Stimulated activated naive CD8-positive, alpha-beta T cell treated with anti-CD3 and anti-CD28 coated beads, Interleukin-15, Interleukin-2, amounts not matched to agents 100 U/mL and 50 U/mL, for 24 hours (primary cell): ENCODE data around the gene SRGAP2C.
"Not testable (repeated sequence)": the region's sequence is repeated elsewhere in the genome, so short reads cannot be mapped to it uniquely, and the experiment has no call there.

Source experiments
- ATAC-seq: fragments of 150-1000 bp; cut with Tn5 transposase; one replicate; pipeline ENCODE4 v1.10.0; 2021
- DNase-seq: peaks from one replicate; pipeline ENCODE4 v3.0.0; 2021

SRGAP2C gene

GRCh38 chr1:121184290-121185127 lies at the start of gene SRGAP2C, which contains the start of gene FAM72B:
Gene SRGAP2C (plus strand): TSS chr1:121184975. CDS start chr1:121187447, 2,472 bp downstream.
Gene FAM72B (minus strand): TSS chr1:121184340. CDS start chr1:121183489, 851 bp downstream.
- ATAC-seq (peak; percentile 90), DNase-seq (peak; percentile 82)

DNA sequence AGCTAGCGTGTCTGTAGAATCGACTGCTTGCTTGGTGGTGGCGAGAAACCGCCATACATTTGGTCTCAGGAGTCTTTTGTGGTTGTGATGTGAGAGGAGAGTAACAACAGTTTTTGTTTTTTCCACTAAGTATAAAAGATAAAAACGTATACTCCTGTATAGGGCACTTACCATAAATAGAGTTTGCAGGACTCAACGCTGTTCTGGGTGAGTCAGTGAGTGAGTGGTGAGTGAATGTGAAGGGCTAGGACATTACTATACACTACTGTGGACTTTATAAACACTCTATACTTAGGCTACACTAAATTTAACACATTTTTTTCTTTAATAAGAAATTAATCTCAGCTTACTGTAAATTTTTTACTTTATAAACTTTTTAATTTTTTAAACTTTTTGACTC lies 44.4 kb upstream of the SRGAP2C start:
- DNase-seq, ATAC-seq: not testable (repeated sequence)

DNA sequence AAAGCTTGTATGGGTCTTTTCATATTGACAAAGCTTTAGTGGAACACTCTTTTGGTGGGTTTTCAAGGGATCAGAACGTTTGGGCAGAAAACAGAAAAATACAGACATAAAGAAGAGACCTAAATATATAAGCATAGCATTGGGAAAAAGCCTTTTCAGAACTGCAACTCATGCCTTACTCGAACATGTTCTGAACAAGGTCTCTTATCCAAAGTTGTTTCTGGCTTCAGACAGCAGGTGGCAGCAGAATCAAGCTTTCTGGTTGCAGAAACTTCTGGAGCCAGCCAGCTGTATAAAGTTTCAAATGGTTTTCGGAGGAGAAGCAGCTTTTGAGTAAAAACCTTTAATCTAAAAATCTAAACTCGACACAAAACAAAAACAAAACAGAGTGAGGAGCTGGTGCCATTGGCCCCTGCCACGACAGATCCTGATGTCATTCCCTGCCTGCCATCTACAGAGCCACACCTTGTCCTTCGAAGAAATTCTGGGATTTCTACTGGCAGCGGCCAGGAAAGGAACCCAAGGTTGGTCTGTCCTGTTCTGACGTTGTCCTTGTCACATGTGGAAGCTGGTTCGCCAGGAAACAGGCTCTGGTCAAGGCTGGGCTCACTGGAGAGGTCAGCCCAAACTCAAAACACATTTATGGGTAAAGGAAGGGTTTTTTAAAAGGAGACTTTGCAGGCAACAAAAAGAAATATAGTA lies 36.1 kb upstream of the SRGAP2C start:
- peak; percentile 59 for ATAC-seq

GRCh38 chr1:121151294-121151693 lies 33.5 kb upstream of the SRGAP2C start:
- ATAC-seq = not testable (repeated sequence)

More for the DNA sequence above, 36.1 kb upstream of the SRGAP2C start:
- DNase-seq = not testable (repeated sequence)

GRCh38 chr1:121152788-121153187 lies 32.0 kb upstream of the SRGAP2C start:
- DNase-seq, ATAC-seq: not testable (repeated sequence)

More at GRCh38 chr1:121151294-121151693, 33.5 kb upstream of the SRGAP2C start:
- DNase-seq = not testable (repeated sequence)

- not testable (repeated sequence) for ATAC-seq, DNase-seq
Measured at GRCh38 chr1:121154811-121155210, 30.0 kb upstream of the SRGAP2C start.

DNA sequence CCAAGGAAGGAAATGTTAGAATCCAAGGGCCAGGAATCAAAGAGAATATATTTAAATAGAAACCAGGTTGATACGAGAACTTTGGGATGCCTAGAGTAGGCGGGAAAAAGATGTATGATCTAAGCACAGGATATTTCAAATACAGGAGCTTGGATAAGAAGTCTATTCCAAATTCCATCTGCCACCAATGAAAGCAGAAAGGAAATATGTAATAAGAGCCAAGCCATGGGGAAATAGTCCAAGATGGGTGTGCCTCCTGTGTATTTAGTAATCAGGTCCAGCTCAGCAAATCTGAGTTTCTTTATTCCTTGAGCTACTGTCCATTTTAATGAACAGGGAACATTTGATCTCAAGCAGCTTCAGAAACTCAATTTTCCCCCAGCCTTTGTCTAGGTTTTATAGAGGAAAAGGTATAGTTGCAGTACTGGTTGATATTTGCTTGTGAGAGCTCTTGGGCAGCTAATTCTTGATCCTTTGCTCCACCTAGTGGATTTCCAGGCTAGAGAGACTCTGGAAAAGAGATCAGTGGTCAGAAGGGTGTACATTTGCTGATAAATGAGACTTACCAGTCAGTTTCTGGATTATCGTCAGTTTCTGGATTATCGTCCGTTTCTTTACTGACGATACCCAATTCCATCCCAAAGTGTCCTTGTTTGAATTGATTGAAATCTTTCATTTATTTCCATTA lies 29.0 kb upstream of the SRGAP2C start:
- DNase-seq, ATAC-seq: not testable (repeated sequence)

DNA sequence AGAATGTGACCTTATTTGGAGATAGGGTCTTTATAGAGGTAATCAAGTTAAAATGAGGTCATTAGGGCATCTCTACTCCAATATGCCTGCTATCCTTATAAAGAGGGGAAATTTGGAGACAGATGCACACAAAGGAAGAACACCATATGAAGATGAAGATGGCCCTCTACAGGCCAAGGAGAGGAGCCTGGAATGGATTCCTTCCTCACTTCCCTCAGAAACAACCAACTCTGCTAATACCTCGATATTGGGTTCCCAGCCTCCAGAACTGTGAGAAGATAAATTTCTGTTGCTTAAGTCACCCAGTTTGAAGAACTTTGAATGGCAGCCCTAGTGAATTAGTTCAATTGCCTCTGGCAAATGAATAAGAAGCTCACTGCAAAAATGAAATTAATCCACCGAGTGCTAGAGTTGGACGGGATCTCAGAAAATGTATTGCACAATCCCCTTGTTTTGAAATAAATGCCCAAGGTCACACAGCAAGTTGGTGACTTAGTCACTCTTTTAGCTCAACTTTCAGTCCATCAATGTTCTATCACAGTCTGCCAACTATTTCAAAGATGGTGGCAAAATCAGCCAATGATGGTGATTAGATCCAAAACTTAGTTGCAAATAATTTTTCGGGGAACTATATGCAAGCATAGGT lies 27.7 kb upstream of the SRGAP2C start:
- not testable (repeated sequence) for ATAC-seq, DNase-seq

DNA sequence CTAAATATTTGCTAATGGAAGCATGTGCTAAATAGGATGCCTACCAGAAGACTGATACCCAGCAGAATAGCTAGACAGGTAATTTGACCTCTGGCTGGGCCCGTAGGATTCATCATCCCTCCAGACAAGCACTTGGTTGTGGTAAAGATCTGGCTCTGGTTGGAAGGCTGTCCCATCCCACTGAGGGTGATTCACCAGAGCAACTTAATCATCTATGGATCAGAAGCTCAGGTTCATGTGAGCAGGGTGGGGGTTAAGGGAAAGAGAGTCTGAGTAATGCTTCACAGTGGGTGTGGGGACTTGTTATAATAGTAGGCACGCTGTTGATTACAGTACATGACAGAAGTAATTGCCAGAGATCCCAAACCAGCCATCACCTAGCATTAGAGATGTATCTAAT lies 27.2 kb upstream of the SRGAP2C start:
- ATAC-seq = peak; percentile 85
- DNase-seq = not testable (repeated sequence)

- not testable (repeated sequence) for ATAC-seq, DNase-seq
Measured at GRCh38 chr1:121160118-121160517, 24.7 kb upstream of the SRGAP2C start.

DNA sequence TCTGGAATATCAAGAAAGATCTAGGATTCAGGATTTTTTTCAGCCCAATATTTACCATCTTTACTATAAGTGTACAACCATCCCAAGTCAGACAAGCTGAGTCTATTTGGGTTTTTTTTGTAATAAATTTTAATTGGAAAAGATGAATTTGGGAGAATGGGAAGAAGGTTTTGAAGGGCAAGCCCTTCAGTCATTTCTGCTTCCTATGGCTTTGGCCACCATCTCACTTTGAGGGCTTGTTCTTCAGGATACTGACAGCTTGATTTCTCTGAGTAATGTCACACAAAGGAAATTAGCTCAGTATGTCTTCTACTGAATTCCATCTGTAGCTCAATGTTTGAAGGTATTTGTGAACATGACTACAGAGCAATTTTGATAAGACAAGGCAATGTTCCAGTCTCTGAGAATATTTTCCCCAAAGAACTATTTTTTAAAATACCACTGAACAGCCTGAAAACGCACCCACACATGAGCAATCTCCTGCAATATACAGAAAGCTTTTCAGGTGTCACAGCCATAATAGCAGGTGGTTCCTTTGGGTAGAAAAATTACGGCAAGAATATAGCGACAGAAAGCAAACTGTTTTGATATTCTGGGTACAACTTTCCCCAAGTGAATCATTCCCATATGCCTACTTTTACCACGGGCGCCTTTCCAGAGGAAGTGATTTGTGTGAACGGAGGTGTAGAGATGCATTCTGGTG lies 23.4 kb upstream of the SRGAP2C start:
- not testable (repeated sequence) for ATAC-seq, DNase-seq

DNA sequence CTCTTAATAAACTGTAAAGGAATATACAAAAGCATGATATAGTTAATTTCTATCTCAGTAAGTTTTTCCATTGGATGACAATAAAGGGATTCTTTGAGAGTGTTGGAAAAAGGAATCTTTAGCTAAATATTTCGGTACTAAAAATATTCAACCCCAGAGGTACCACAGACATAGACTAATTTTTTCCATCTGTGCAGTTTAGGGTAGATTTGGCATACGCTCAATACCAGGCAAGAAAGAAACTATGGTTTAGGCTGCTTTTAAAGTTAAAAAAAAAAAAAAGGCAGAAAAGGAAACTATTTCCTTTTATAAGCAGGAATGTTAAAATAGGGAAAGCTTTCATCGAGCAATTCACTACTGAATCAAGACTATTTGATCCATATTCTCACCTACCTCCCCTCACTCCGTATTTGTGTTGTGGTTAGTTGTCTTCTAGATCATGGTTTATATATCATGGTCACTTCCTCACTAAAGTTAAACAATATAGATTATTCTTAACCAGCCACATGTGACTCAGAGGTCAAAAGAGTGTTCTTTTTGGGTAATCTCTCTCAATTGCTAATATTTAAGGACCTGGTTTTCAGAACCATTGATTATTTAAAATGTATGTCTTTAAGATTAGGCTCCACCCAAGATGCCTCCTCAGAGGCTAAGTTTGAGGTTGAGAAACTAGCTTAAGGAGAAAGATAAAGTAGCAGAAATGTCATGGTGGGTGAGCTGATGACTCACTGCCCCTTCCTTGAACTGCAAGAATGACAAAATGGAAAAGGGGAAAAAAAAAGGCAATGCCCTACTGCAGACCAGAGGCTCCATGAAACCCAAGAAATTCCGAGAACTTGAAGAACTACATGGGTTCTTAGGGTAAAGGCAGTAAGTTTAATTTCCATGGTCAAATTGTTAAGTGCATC lies 20.7 kb upstream of the SRGAP2C start:
- ATAC-seq = peak; percentile 86
- DNase-seq = not testable (repeated sequence)

DNA sequence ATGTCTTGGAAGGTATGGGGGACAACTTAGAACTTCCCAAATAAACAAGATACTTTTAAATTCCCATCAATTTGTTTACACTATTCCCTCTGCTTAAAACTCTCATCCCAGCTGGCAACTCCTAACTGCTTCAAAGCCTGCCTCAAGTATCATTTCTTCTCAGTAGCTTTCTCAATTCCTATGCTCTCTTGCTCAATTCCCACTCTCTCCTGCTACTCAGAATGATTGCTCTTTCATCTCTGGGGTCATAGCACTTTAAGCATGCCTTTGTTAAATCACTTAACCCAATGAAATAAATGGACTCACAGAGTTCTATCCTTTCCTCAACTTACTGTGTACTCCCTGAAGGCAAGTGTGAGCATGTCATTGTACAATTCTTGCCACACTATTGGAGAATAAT lies 19.5 kb upstream of the SRGAP2C start:
- DNase-seq, ATAC-seq: not testable (repeated sequence)

GRCh38 chr1:121167225-121167738 lies 17.5 kb upstream of the SRGAP2C start:
- ATAC-seq, DNase-seq: not testable (repeated sequence)

DNA sequence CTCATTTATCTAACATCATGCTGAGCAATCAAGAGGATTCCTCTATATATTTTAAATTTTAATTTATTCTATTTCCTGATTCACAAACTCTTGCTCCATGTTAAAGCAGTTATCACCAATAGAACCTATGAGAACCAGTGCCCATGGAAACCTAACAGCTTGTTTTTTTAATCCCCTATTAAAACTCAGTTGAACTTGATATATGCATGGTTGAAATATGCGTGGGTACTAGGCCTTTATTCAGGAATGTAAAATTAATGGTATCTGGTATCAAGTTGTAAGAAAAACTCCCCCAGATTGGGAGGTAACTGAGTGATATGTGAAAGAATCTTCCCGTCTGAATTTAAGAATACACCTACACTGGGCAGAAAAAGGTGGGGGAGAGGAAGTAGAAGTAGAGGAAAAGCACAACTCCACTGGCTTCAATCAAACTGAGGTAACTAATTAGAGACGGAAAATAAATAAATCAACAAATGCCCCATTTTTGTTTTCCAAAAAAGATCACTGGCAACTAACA lies 16.6 kb upstream of the SRGAP2C start:
- not testable (repeated sequence) for DNase-seq, ATAC-seq

DNA sequence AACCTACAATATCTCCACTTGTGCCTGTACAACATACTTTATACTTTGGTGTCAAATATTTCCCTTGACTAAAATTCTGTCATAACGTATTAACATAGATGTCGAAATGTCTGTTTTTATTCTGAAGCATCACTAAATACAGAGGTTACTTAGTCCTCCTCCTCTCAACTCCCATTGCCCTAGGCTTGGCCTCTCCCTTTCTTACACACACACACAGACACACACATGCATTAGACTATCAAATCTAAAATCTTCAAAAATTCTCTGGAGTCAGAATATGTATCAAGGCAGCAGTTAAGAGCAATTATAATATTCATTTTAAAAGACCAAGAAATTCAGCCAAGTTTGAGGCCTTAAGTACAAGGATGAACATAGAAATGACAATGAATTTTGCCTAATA lies 8.1 kb upstream of the SRGAP2C start:
- not testable (repeated sequence) for ATAC-seq, DNase-seq

DNA sequence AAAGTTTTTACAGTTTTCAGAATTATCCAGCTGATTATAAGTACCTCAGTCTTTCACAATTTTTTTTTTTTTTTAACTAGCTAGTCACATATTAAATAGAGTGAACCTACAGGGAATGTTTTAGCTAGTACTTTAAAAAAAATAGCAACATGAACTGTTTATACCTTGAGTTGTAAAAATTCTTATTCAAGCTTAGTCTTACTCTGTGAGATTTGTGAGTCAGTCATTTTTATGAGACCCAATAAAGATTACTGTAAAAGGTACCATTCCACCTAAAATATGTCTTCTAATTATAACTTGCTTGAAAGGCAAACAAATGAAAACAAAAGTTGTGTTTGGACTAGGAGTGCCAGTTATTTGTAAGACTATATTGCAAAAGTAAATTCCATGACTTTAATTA lies 6.6 kb upstream of the SRGAP2C start:
- not testable (repeated sequence) for ATAC-seq, DNase-seq

GRCh38 chr1:121183867-121184266 lies 908 bp upstream of the SRGAP2C start:
- not testable (repeated sequence) for DNase-seq, ATAC-seq

- DNase-seq = not testable (repeated sequence)
- peak; percentile 9 for ATAC-seq
Measured at GRCh38 chr1:121185140-121185708, 449 bp downstream of the SRGAP2C start.
